ENCODE measurements around the gene ITGA2. TPM values are rescaled to one million over a fixed set of nuclear protein-coding genes. Genes with fewer than 3 reads are reported as not detected.

The ITGA2 gene
- polyA plus RNA-seq, 1 experiment: 71.9 TPM

DNA sequence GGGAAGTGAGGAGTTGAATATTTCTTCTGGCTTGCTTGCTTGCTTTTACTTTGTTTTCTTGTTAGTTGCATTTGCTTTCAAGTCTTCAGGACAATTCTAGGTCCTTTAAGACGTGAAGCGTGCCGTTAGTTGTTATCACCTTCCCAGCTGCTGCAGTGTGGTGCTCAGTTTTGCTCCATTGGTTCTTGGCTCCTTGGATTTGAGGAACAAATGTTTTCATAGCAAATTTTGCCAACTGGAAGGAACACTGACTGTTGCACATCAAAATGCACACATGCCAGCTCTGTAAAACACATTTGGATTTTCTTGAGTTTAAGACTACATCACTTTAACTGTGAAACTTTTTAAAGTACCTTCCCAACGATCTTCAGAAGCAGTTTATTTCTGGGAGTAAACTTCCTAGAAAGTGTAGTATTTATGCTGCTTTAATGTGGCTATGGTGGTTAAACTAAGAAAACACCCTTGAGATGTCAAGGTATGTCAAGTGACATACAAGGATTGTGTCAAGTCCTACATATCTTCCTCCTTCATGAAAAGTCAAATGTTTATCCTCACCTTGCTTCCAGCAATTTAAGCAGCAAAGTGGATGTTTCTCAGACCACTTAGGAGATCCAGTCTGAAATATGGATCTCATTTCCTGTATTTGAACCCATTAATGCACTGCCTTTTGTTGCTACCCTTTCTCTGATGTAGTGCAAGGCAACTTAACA lies 95.5 kb downstream of the ITGA2 start:
- TF ChIP-seq, protein P1, sequence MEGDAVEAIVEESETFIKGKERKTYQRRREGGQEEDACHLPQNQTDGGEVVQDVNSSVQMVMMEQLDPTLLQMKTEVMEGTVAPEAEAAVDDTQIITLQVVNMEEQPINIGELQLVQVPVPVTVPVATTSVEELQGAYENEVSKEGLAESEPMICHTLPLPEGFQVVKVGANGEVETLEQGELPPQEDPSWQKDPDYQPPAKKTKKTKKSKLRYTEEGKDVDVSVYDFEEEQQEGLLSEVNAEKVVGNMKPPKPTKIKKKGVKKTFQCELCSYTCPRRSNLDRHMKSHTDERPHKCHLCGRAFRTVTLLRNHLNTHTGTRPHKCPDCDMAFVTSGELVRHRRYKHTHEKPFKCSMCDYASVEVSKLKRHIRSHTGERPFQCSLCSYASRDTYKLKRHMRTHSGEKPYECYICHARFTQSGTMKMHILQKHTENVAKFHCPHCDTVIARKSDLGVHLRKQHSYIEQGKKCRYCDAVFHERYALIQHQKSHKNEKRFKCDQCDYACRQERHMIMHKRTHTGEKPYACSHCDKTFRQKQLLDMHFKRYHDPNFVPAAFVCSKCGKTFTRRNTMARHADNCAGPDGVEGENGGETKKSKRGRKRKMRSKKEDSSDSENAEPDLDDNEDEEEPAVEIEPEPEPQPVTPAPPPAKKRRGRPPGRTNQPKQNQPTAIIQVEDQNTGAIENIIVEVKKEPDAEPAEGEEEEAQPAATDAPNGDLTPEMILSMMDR (IDR thresholded peaks at IDR 0.05; ENCODE audit: low read depth, low read length): no peak
- Histone ChIP-seq H3K9me3 (ENCODE audit: control insufficient read depth, insufficient read depth, low read length) (no peaks in the 10 kb centered on the region), H3K27ac (ENCODE audit: low read depth, low read length) (no peak overlapping the region), H3K27me3 (ENCODE audit: control insufficient read depth, insufficient read depth, low read length) (no peaks in the 10 kb centered on the region), H3K4me3 (ENCODE audit: low read depth, low read length) (no peak overlapping the region)
- no peak for DNase-seq (ENCODE audit: low read depth, low spot score)
- ChIA-PET POLR2A (no interaction called here), CTCF (no interaction called here)

DNA sequence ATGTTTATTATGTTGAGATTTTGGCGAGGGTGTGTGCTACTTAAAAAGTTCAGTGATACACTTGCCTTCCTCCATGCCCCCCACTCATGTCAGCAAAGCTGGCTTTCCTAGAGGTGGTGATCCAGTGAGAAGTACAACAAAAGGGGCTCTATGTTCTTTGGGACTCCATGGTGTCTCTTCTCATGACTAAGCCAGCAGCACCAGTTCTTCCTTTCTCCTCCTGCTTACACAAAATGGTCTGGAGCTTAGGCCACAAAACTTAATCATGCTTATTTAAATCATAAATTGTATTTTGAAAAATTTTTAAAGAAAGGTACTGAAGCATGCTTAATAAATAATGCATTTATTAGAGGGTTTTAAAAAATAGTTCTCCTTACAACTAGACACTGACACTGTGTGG lies 98.0 kb downstream of the ITGA2 start:
- Histone ChIP-seq H3K27me3 (ENCODE audit: control insufficient read depth, insufficient read depth, low read length) (no peaks in the 10 kb centered on the region), H3K9me3 (ENCODE audit: control insufficient read depth, insufficient read depth, low read length) (no peaks in the 10 kb centered on the region), H3K27ac (ENCODE audit: low read depth, low read length) (no peak overlapping the region), H3K4me3 (ENCODE audit: low read depth, low read length) (no peak overlapping the region)
- POLR2A ChIA-PET: no interaction called here
- no peak for DNase-seq (ENCODE audit: low read depth, low spot score)
- CTCF ChIA-PET: interaction anchor here (1.0 to 7.4 kb wide), 3 partner anchors 8 to 138 kb away, joined by 3 to 135 read pairs (median 4); no protein-coding TSS in a partner anchor
- TF ChIP-seq, protein P1 (IDR thresholded peaks at IDR 0.05; ENCODE audit: low read depth, low read length): no peak

DNA sequence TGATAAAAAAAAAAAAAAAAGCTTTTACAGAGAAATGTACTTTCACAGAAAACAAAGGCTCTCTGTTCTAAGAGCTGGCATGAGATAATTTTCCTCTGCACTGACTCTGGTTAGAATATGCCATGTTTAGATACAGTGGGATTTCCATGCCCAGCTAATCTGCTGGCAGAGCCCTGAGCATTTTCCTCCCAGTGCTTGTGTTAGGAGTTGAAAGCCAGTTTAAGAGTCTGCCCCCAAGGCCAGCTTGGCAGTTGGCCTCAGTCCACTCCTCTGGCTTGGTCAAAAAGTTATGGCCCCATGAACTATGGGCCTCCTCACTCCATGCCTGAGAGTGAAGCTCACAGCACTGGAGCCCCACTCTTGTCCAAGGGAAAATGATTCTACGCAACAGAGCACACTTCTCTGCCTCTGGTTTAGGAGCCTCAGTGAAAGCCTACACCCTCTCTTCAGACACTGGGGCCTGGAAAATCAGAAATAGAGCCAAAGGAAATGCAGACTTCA lies 98.5 kb downstream of the ITGA2 start:
- DNase-seq (ENCODE audit: low read depth, low spot score): no peak
- POLR2A ChIA-PET: no interaction called here
- no peaks in the 10 kb centered on the region for H3K27me3 ChIP-seq (ENCODE audit: control insufficient read depth, insufficient read depth, low read length)
- TF ChIP-seq, protein P1 (IDR thresholded peaks at IDR 0.05; ENCODE audit: low read depth, low read length): no peak
- no peak overlapping the region for H3K4me3 ChIP-seq (ENCODE audit: low read depth, low read length)
- H3K9me3 ChIP-seq (ENCODE audit: control insufficient read depth, insufficient read depth, low read length): no peaks in the 10 kb centered on the region
- CTCF ChIA-PET: interaction anchor here (1.0 to 7.4 kb wide), 3 partner anchors 8 to 139 kb away, joined by 3 to 135 read pairs (median 4); no protein-coding TSS in a partner anchor
- no peak overlapping the region for H3K27ac ChIP-seq (ENCODE audit: low read depth, low read length)

DNA sequence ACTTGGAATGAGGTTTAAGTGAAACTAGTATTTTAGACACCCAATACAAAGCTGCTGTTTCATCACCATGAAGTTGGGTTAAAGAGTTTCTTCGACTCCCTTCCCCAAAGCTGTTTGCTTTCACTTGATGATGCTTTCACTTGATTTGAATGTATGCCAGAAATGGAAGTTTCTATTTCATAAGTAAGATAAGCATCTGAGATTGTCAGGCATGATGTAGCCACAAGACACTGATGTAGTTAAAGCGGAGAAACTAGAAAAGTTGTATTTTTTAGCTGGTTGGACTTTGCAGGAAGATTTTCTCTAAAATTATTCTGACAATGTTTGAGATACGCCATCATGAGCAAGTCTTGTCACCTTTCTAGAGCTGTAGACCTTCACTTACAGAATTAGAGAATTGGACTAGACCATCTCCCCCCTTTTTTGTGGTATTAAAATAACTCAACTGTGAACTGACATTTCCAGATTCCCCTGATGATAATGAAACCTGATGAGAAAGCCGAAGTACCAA lies 100.4 kb downstream of the ITGA2 start:
- Histone ChIP-seq H3K9me3 (ENCODE audit: control insufficient read depth, insufficient read depth, low read length) (no peaks in the 10 kb centered on the region), H3K27ac (ENCODE audit: low read depth, low read length) (no peak overlapping the region), H3K4me3 (ENCODE audit: low read depth, low read length) (no peak overlapping the region), H3K27me3 (ENCODE audit: control insufficient read depth, insufficient read depth, low read length) (no peaks in the 10 kb centered on the region)
- no peak for DNase-seq (ENCODE audit: low read depth, low spot score)
- CTCF ChIA-PET: interaction anchor here (1.0 to 7.4 kb wide), 4 partner anchors 10 to 141 kb away, joined by 3 to 135 read pairs (median 4); no protein-coding TSS in a partner anchor
- POLR2A ChIA-PET: no interaction called here
- TF ChIP-seq, protein P1 (IDR thresholded peaks at IDR 0.05; ENCODE audit: low read depth, low read length): no peak

DNA sequence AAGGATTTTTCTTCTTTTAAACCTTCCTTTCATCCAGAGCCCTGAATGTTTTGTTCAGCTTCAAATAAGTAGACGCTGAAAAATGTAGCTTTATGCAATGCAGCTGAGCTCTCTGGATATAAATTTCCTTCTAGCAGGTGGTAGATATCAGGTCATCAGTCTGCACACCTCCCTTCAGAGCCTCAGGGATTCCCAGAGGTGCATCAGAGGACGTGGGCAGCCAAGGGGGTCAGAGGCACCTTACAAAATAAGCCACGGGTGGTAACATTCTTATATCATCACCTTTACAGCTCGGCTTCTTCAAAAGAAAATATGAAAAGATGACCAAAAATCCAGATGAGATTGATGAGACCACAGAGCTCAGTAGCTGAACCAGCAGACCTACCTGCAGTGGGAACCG lies 101.1 kb downstream of the ITGA2 start:
- Histone ChIP-seq H3K4me3 (ENCODE audit: low read depth, low read length) (no peak overlapping the region), H3K27me3 (ENCODE audit: control insufficient read depth, insufficient read depth, low read length) (no peaks in the 10 kb centered on the region), H3K9me3 (ENCODE audit: control insufficient read depth, insufficient read depth, low read length) (no peaks in the 10 kb centered on the region), H3K27ac (ENCODE audit: low read depth, low read length) (no peak overlapping the region)
- TF ChIP-seq, protein P1 (IDR thresholded peaks at IDR 0.05; ENCODE audit: low read depth, low read length): no peak
- no peak for DNase-seq (ENCODE audit: low read depth, low spot score)
- ChIA-PET CTCF (interaction anchor here (0.8 to 7.4 kb wide), 4 partner anchors 11 to 1144 kb away, joined by 3 to 135 read pairs (median 4); no protein-coding TSS in a partner anchor), POLR2A (no interaction called here)

Data from AG04450 (cell line).